AG04449 (cell line): ENCODE results near the gene SGK2.

Experiments
- CTCF ChIA-PET: fragments of 350-600 bp; formaldehyde crosslinking; extraction: SDS; loops from one replicate; lab custom pipeline; 2021; ENCODE audit warnings: antibody characterized with exemption; lab: Yijun Ruan, JAX
- POLR2A ChIA-PET: fragments of 400-600, 350-600 bp; formaldehyde crosslinking; extraction: SDS; loops from one replicate; lab custom pipeline; 2020; ENCODE audit warnings: antibody characterized with exemption, inconsistent platforms; lab: Yijun Ruan, JAX
- DNase-seq: peaks from one replicate; pipeline ENCODE4 v3.0.0-alpha.2; 2010; ENCODE audit warnings: low read depth, low spot score
- H3K4me3 ChIP-seq: 2 replicates; pipeline ENCODE4 v1.5.1; 2011; ENCODE audit warnings: low read depth, mild to moderate bottlenecking, control low read depth, low read length
- CTCF ChIP-seq: IDR thresholded peaks from one replicate; pipeline ENCODE4 v1.5.1; 2011; ENCODE audit warnings: mild to moderate bottlenecking, moderate library complexity, low read length, control low read depth, inconsistent platforms; ENCODE audit not compliant: insufficient read depth; ENCODE audit errors: missing control alignments

The SGK2 gene

GRCh38 chr20:43542161-43542560, 16.7 kb upstream of the SGK2 start:
- no peak for DNase-seq
- POLR2A ChIA-PET, result no interaction called here
- no peak for TF ChIP-seq CTCF
- no peak overlapping the region for H3K4me3 ChIP-seq
- CTCF ChIA-PET, result interaction anchor here (1.3 to 4.1 kb wide), 3 partner anchors 9 to 550 kb away, joined by 3 to 17 read pairs (median 5); no protein-coding TSS in a partner anchor

GRCh38 chr20:43542674-43543073, 16.2 kb upstream of the SGK2 start:
- ChIA-PET POLR2A (no interaction called here), CTCF (interaction anchor here (0.5 to 4.1 kb wide), 4 partner anchors 10 to 772 kb away, joined by 3 to 17 read pairs (median 3); no protein-coding TSS in a partner anchor)
- TF ChIP-seq CTCF, result no peak
- no peak overlapping the region for H3K4me3 ChIP-seq
- DNase-seq, result no peak

GRCh38 chr20:43543138-43543537, 15.7 kb upstream of the SGK2 start:
- ChIA-PET CTCF (interaction anchor here (0.5 to 4.1 kb wide), 4 partner anchors 10 to 772 kb away, joined by 3 to 17 read pairs (median 3); no protein-coding TSS in a partner anchor), POLR2A (no interaction called here)
- no peak overlapping the region for H3K4me3 ChIP-seq
- no peak for TF ChIP-seq CTCF
- DNase-seq, result no peak

GRCh38 chr20:43544501-43544900, 14.3 kb upstream of the SGK2 start:
- no peak for TF ChIP-seq CTCF
- H3K4me3 ChIP-seq, result no peak overlapping the region
- DNase-seq, result no peak
- ChIA-PET POLR2A (no interaction called here), CTCF (no interaction called here)

- CTCF ChIA-PET, result interaction anchor here (1.0 to 1.3 kb wide), 2 partner anchors 9 to 11 kb away, joined by 3 to 4 read pairs; no protein-coding TSS in a partner anchor
These were observed 12.8 kb upstream of the SGK2 start for GRCh38 chr20:43545837-43546578.

More at GRCh38 chr20:43545837-43546578, 12.8 kb upstream of the SGK2 start:
- no peak for DNase-seq
- no peak overlapping the region for H3K4me3 ChIP-seq
- POLR2A ChIA-PET, result no interaction called here
- no peak for TF ChIP-seq CTCF
